ENCODE results near the gene LHX8. TPM values are rescaled to one million over a fixed set of nuclear protein-coding genes. Genes with fewer than 3 reads are reported as not detected.

LHX8 gene
- not detected for total RNA-seq
- polyA plus RNA-seq, result not detected
- long read RNA-seq, donor 1, result 0 reads
- long read RNA-seq, donor 2, result 0 reads
- long read RNA-seq, donor 3, result 0 reads
- long read RNA-seq, donor 4, result 0 reads
- long read RNA-seq, donor 5, result 0 reads
- long read RNA-seq, donor 6, result 0 reads
- long read RNA-seq, donor 7, result 0 reads
- long read RNA-seq, donor 8, result 0 reads
- long read RNA-seq, donor 9, result 0 reads
- long read RNA-seq, donor 10, result 0 reads

GRCh38 chr1:75133750-75134646 lies at the start of gene LHX8:
TSS of gene LHX8 (plus strand) at chr1:75134388. CDS start at chr1:75136615, 2,227 bp downstream.
- Histone ChIP-seq H3K4me1 (replicated peaks in 1 of 2) (peaks cover 4 to 18% of the 10 kb centered on the region in 2 donors), H3K27me3 (peaks cover 93% of the 10 kb centered on the region), H3K9me3 (replicated peaks in 1 of 3) (no peaks in the 10 kb centered on the region), H3K27ac (no peak within 1 kb of the TSS), H3K4me3 (peak within 1 kb of the TSS in 1 of 4 donors; percentile 49), H3K36me3 (replicated peaks in 1 of 2) (no peaks in the 10 kb centered on the region)
- TF ChIP-seq POLR2A (IDR thresholded peaks at IDR 0.05), result no peak
- TF ChIP-seq, protein P1, sequence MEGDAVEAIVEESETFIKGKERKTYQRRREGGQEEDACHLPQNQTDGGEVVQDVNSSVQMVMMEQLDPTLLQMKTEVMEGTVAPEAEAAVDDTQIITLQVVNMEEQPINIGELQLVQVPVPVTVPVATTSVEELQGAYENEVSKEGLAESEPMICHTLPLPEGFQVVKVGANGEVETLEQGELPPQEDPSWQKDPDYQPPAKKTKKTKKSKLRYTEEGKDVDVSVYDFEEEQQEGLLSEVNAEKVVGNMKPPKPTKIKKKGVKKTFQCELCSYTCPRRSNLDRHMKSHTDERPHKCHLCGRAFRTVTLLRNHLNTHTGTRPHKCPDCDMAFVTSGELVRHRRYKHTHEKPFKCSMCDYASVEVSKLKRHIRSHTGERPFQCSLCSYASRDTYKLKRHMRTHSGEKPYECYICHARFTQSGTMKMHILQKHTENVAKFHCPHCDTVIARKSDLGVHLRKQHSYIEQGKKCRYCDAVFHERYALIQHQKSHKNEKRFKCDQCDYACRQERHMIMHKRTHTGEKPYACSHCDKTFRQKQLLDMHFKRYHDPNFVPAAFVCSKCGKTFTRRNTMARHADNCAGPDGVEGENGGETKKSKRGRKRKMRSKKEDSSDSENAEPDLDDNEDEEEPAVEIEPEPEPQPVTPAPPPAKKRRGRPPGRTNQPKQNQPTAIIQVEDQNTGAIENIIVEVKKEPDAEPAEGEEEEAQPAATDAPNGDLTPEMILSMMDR (IDR thresholded peaks at IDR 0.05), result no peak
- WGBS, 4 donors, result 14 to 17% (median 15%) methylated on average over 23 of the region's 23 CpGs
- intact Hi-C loops (cut with DNase I), result no loop called here
- no peak for DNase-seq

DNA sequence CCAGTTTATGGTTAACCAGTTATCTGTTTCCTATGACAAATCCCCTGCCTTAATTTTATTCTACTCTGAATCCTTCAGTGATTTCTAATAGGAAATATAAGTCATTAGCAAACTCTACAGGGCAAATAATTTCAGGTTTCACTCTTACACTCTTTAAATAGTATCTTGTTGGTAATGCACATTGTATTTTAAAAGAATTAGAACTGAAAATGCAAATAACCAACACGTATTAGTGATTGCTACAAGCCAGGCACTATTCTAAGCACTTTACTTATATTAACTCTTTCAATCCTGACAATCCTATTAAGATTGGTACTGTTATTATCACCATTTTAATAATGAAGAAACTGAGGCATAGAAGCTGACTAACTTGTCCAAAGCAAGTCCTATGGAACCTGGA lies 48.3 kb upstream of the LHX8 start:
- TF ChIP-seq, protein P1 (IDR thresholded peaks at IDR 0.05), result no peak
- no peak for TF ChIP-seq POLR2A (IDR thresholded peaks at IDR 0.05)
- H3K4me3 ChIP-seq, result no peak overlapping the region
- no peaks in the 10 kb centered on the region for H3K4me1 ChIP-seq (replicated peaks in 1 of 2)
- no peak overlapping the region for H3K27ac ChIP-seq
- no peaks in the 10 kb centered on the region for H3K36me3 ChIP-seq (replicated peaks in 1 of 2)
- WGBS, 4 donors, result 22 to 50% (median 44%) methylated on average over 1 of the region's 1 CpG
- intact Hi-C loops (cut with DNase I), result no loop called here
- no peaks in the 10 kb centered on the region for H3K9me3 ChIP-seq (replicated peaks in 1 of 3)
- no peak for DNase-seq
- H3K27me3 ChIP-seq, result no peaks in the 10 kb centered on the region

DNA sequence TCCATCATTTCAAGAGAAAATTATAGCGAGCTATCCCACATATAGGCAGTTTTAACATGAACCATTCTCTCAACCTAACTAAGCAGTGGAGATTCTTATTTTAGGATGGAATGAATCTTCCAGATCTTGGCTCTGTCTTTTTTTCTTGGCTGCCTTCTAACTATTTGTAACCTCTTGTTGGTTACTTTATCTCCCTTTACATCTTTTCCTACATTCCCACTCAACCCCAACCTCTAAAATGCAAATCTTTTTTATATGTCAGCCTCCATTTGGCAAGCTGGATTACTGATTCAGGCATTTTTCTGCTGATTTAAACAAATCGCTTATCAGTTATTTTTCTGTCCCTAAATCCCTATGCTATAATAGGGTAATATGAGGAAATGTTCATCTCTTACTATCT lies 46.9 kb upstream of the LHX8 start:
- intact Hi-C loops (cut with DNase I), result no loop called here
- DNase-seq, result no peak
- no peaks in the 10 kb centered on the region for H3K27me3 ChIP-seq
- no peak overlapping the region for H3K27ac ChIP-seq
- H3K4me3 ChIP-seq, result no peak overlapping the region
- TF ChIP-seq, protein P1 (IDR thresholded peaks at IDR 0.05), result no peak
- no peak for TF ChIP-seq POLR2A (IDR thresholded peaks at IDR 0.05)
- H3K36me3 ChIP-seq (replicated peaks in 1 of 2), result no peaks in the 10 kb centered on the region
- no peaks in the 10 kb centered on the region for H3K4me1 ChIP-seq (replicated peaks in 1 of 2)
- H3K9me3 ChIP-seq (replicated peaks in 1 of 3), result no peaks in the 10 kb centered on the region
- 79 to 81% (median 80%) methylated on average over 2 of the region's 2 CpGs for WGBS, 4 donors

GRCh38 chr1:75092141-75092540 lies 42.0 kb upstream of the LHX8 start:
- no peaks in the 10 kb centered on the region for H3K36me3 ChIP-seq (replicated peaks in 1 of 2)
- no peak for DNase-seq
- no peak overlapping the region for H3K4me3 ChIP-seq
- TF ChIP-seq, protein P1 (IDR thresholded peaks at IDR 0.05), result no peak
- TF ChIP-seq POLR2A (IDR thresholded peaks at IDR 0.05), result no peak
- WGBS, 4 donors, result 60 to 73% (median 67%) methylated on average over 3 of the region's 3 CpGs
- H3K27ac ChIP-seq, result no peak overlapping the region
- intact Hi-C loops (cut with DNase I), result no loop called here
- no peaks in the 10 kb centered on the region for H3K4me1 ChIP-seq (replicated peaks in 1 of 2)
- no peaks in the 10 kb centered on the region for H3K27me3 ChIP-seq
- H3K9me3 ChIP-seq (replicated peaks in 1 of 3), result no peaks in the 10 kb centered on the region

Data from adrenal gland (tissue), 19 donors.